NCI-H1092 (cell line): ENCODE measurements around the gene MFF.
"Not testable (repeated sequence)": the region's sequence is repeated elsewhere in the genome, so short reads cannot be mapped to it uniquely, and the experiment has no call there.

Experiments
- DNase-seq: peaks from one replicate; lab custom pipeline; 2025; lab: John Stamatoyannopoulos, UW

The MFF gene

GRCh38 chr2:227337442-227337841 lies 12.4 kb downstream of the MFF start:
- DNase-seq: no peak

GRCh38 chr2:227339098-227339599 lies 14.1 kb downstream of the MFF start:
- DNase-seq: no peak

- DNase-seq: no peak
These were observed 15.1 kb downstream of the MFF start for GRCh38 chr2:227340106-227340505.

- DNase-seq: no peak
These were observed 16.5 kb downstream of the MFF start for GRCh38 chr2:227341553-227341952.

- DNase-seq: no peak
These were observed 19.2 kb downstream of the MFF start for GRCh38 chr2:227344231-227344630.

GRCh38 chr2:227347117-227347516 lies 22.1 kb downstream of the MFF start:
- DNase-seq: no peak

- no peak for DNase-seq
These were observed 23.3 kb downstream of the MFF start for GRCh38 chr2:227348324-227348723.

GRCh38 chr2:227349989-227350612 lies 25.1 kb downstream of the MFF start:
- no peak for DNase-seq

GRCh38 chr2:227351639-227352038 lies 26.6 kb downstream of the MFF start:
- DNase-seq: no peak

GRCh38 chr2:227360351-227360750 lies 35.3 kb downstream of the MFF start:
- DNase-seq: no peak

GRCh38 chr2:227363756-227364155 lies 38.7 kb downstream of the MFF start:
- no peak for DNase-seq

GRCh38 chr2:227364585-227365263 lies 39.7 kb downstream of the MFF start:
- DNase-seq: not testable (repeated sequence)

GRCh38 chr2:227365833-227366232 lies 40.8 kb downstream of the MFF start:
- no peak for DNase-seq

GRCh38 chr2:227366769-227367426 lies 41.8 kb downstream of the MFF start:
- DNase-seq: no peak

- DNase-seq: no peak
These were observed 42.4 kb downstream of the MFF start for GRCh38 chr2:227367427-227367795.

GRCh38 chr2:227368574-227368973 lies 43.5 kb downstream of the MFF start:
- DNase-seq: no peak

- DNase-seq: no peak
These were observed 45.0 kb downstream of the MFF start for GRCh38 chr2:227370092-227370491.

- DNase-seq: no peak
These were observed 45.8 kb downstream of the MFF start for GRCh38 chr2:227370791-227371312.

GRCh38 chr2:227373389-227373788 lies 48.3 kb downstream of the MFF start:
- no peak for DNase-seq

GRCh38 chr2:227374158-227374557 lies 49.1 kb downstream of the MFF start:
- no peak for DNase-seq

- no peak for DNase-seq
These were observed 51.8 kb downstream of the MFF start for GRCh38 chr2:227376656-227377396.
